GM12878 (cell line): ENCODE results near the gene DDX56. TPM values are rescaled to one million over a fixed set of nuclear protein-coding genes. Genes with fewer than 3 reads are reported as not detected.
A peak's percentile ranks its signal among the peaks of the same experiment; 100 is the strongest.

Experiments
- CHD2 ChIP-seq: IDR thresholded peaks from 2 replicates; pipeline ENCODE4 v1.6.1; 2011; ENCODE audit warnings: low read depth, low read length, improper control_type of control experiment, borderline replicate concordance
- CREB1 ChIP-seq: IDR thresholded peaks from 2 replicates; pipeline ENCODE4 v1.6.1; 2012; ENCODE audit warnings: low read depth, mild to moderate bottlenecking, inconsistent platforms
- EP300 ChIP-seq, 2 experiments: fragments of 150-350 bp in 1 of 2; IDR thresholded peaks; 2 replicates each; pipeline ENCODE4 v1.6.1; 2011 to 2012; ENCODE audit warnings: low read depth in 2 of 2, low read length in 2 of 2, borderline replicate concordance in 1 of 2, improper control_type of control experiment in 1 of 2, inconsistent platforms in 1 of 2; ENCODE audit not compliant: control insufficient read depth in 1 of 2
- FOS ChIP-seq: IDR thresholded peaks from 3 replicates; pipeline ENCODE4 v1.6.1; 2011; ENCODE audit warnings: borderline replicate concordance; ENCODE audit not compliant: insufficient read length; ENCODE audit errors: extremely low read depth
- GATAD2B ChIP-seq: fragments of 450-650 bp; conservative IDR thresholded peaks from 2 replicates; pipeline ENCODE4 v1.6.1; 2017; ENCODE audit warnings: low read depth, mild to moderate bottlenecking, moderate library complexity
- HDAC2 ChIP-seq: fragments of 200-600 bp; sonication (generic); IDR thresholded peaks from 2 replicates; pipeline ENCODE4 v1.6.1; 2017
- IRF4 ChIP-seq: IDR thresholded peaks from 2 replicates; pipeline ENCODE4 v1.6.1; 2011; ENCODE audit warnings: low read depth, low read length
- RELA ChIP-seq: fragments of 450-650 bp; IDR thresholded peaks from 2 replicates; pipeline ENCODE4 v1.8.0; 2014; ENCODE audit warnings: borderline replicate concordance; ENCODE audit not compliant: partially characterized antibody
- RFX5 ChIP-seq: IDR thresholded peaks from 2 replicates; pipeline ENCODE4 v1.6.1; 2011; ENCODE audit warnings: low read depth, low read length, improper control_type of control experiment
- polyA plus RNA-seq, 11 experiments: library from polyadenylated mRNA; depleted of rRNA in 4 of 11; unstranded in 6 of 11; stranded (reverse) in 5 of 11; fragments of >200 nt; fragmentation: Nextera tagmentation in 4 of 11; fragmentation: Illumina TruSeq in 1 of 11; extraction: Ambion mirVana in 4 of 11; extraction: Trizol in 1 of 11; gene quantifications; 1 replicate in 1 of 11; 2 replicates in 10 of 11; pipeline versions ENCODE4 v1.2.1 to v1.2.3, GENCODE V29; 2011 to 2016; ENCODE audit warnings: inconsistent platforms in 2 of 11, missing spikeins in 2 of 11, low read depth in 1 of 11
- total RNA-seq, 4 experiments: library from RNA; depleted of rRNA in 3 of 4; stranded (reverse); fragments of >200 nt in 3 of 4; fragmentation: Illumina TruSeq in 1 of 4; extraction: Trizol in 1 of 4; gene quantifications; 2 replicates each; pipeline versions ENCODE4 v1.2.1 to v1.2.3, GENCODE V29; 2013 to 2021
- TF ChIP-seq, protein P1 (sequence below): IDR thresholded peaks from 2 replicates; pipeline ENCODE4 v1.6.1; 2011; ENCODE audit warnings: mild to moderate bottlenecking, low read depth, low read length, moderate library complexity; ENCODE audit not compliant: insufficient replicate concordance
- TF ChIP-seq, protein P2 (sequence below): fragments of 450-650 bp; IDR thresholded peaks from 2 replicates; pipeline ENCODE4 v1.6.1; 2016; ENCODE audit warnings: mild to moderate bottlenecking
- TF ChIP-seq, protein P3 (sequence below), 3 experiments: IDR thresholded peaks in 2 of 3; conservative IDR thresholded peaks in 1 of 3; 2 replicates each; pipeline ENCODE4 v1.5.1; 2011; ENCODE audit warnings: low read depth in 3 of 3, low read length in 3 of 3, mild to moderate bottlenecking in 3 of 3, control low read depth in 2 of 3, moderate library complexity in 2 of 3, inconsistent platforms in 1 of 3, mixed read lengths in 1 of 3; ENCODE audit not compliant: control insufficient read depth in 2 of 3, insufficient read depth in 1 of 3; ENCODE audit errors: extremely low read depth in 1 of 3
- TF ChIP-seq, protein P4 (sequence below): fragments of 450-650 bp; formaldehyde crosslinking; IDR thresholded peaks from 2 replicates; pipeline ENCODE4 v1.4.0; 2020; ENCODE audit warnings: mild to moderate bottlenecking, moderate library complexity
- TF ChIP-seq, protein P5 (sequence below): fragments of 450-650 bp; formaldehyde crosslinking; IDR thresholded peaks from 2 replicates; pipeline ENCODE4 v1.4.0; 2022; ENCODE audit warnings: mild to moderate bottlenecking, moderate library complexity

Gene DDX56
- total and polyA plus RNA-seq, 10 of the 15 experiments (the other 5 are each of a cell fraction or from before 2014, with no cell fraction given): 19.8 to 136 (median 81.3) TPM

DNA sequence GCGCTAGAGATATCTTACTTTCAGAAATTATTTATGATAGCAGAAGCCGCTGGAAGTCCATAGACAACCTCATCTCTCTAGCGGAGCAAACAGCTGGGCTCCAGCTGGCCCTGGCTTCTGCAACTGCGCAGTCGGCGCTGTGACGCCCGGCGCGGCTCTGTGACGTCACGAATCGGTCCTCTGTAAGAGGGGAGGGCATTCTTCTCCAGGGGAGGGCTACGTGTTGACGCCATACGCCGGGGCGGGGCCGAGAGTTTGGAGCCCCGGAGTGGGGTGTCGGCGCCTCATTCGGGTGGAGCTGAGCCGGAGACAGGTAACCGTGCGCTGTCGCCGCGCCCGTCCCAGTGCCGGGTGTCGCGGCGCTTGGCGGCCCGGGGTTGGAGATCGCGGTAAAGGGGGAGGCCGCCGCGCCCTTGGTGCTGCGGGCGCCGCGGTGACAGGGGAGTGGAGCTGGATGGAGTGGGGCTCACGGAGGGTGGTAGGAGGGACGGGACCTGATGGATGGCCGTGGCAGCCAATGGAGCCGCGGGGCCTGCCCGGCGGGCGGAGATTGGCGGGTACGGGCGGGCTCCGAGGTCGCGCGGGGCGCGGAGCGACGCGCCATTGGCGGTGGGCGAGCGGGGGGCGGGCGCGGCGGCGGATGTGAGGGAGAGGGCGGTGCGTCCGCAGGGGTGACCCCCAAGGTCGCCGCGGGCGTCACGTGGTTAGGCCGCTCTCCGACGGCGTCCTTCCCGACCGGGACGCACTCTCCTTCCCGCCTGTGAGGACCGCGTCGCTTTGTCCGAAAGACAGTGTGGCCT lies 32.8 kb upstream of the DDX56 start, which contains the start of gene OGDH (continued):
- TF ChIP-seq, protein P1, sequence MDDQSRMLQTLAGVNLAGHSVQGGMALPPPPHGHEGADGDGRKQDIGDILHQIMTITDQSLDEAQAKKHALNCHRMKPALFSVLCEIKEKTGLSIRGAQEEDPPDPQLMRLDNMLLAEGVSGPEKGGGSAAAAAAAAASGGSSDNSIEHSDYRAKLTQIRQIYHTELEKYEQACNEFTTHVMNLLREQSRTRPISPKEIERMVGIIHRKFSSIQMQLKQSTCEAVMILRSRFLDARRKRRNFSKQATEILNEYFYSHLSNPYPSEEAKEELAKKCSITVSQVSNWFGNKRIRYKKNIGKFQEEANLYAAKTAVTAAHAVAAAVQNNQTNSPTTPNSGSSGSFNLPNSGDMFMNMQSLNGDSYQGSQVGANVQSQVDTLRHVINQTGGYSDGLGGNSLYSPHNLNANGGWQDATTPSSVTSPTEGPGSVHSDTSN: peak; percentile 98
- 0 out of 2 replicates have a peak, but pooled peaks have one; percentile 53 for TF ChIP-seq GATAD2B
- TF ChIP-seq, protein P2, sequence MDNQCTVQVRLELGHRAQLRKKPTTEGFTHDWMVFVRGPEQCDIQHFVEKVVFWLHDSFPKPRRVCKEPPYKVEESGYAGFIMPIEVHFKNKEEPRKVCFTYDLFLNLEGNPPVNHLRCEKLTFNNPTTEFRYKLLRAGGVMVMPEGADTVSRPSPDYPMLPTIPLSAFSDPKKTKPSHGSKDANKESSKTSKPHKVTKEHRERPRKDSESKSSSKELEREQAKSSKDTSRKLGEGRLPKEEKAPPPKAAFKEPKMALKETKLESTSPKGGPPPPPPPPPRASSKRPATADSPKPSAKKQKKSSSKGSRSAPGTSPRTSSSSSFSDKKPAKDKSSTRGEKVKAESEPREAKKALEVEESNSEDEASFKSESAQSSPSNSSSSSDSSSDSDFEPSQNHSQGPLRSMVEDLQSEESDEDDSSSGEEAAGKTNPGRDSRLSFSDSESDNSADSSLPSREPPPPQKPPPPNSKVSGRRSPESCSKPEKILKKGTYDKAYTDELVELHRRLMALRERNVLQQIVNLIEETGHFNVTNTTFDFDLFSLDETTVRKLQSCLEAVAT: no peak; the same call in 1 of the 2 replicates
- no peak for TF ChIP-seq RFX5
- TF ChIP-seq, protein P3, sequence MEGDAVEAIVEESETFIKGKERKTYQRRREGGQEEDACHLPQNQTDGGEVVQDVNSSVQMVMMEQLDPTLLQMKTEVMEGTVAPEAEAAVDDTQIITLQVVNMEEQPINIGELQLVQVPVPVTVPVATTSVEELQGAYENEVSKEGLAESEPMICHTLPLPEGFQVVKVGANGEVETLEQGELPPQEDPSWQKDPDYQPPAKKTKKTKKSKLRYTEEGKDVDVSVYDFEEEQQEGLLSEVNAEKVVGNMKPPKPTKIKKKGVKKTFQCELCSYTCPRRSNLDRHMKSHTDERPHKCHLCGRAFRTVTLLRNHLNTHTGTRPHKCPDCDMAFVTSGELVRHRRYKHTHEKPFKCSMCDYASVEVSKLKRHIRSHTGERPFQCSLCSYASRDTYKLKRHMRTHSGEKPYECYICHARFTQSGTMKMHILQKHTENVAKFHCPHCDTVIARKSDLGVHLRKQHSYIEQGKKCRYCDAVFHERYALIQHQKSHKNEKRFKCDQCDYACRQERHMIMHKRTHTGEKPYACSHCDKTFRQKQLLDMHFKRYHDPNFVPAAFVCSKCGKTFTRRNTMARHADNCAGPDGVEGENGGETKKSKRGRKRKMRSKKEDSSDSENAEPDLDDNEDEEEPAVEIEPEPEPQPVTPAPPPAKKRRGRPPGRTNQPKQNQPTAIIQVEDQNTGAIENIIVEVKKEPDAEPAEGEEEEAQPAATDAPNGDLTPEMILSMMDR (IDR thresholded peaks at IDR 0.05 in 2 of 3, conservative IDR thresholded peaks at IDR 0.05 in 1 of 3; ENCODE audit: control insufficient read depth in 2 of 3, extremely low read depth in 1 of 3, insufficient read depth in 1 of 3, low read depth in 3 of 3, low read length in 3 of 3): no peak
- TF ChIP-seq IRF4: 0 out of 2 replicates have a peak, but pooled peaks have one; percentile 13
- TF ChIP-seq CREB1: peak; percentile 99
- peak; percentile 94 for TF ChIP-seq CHD2
- TF ChIP-seq HDAC2: no peak
- TF ChIP-seq, protein P4, sequence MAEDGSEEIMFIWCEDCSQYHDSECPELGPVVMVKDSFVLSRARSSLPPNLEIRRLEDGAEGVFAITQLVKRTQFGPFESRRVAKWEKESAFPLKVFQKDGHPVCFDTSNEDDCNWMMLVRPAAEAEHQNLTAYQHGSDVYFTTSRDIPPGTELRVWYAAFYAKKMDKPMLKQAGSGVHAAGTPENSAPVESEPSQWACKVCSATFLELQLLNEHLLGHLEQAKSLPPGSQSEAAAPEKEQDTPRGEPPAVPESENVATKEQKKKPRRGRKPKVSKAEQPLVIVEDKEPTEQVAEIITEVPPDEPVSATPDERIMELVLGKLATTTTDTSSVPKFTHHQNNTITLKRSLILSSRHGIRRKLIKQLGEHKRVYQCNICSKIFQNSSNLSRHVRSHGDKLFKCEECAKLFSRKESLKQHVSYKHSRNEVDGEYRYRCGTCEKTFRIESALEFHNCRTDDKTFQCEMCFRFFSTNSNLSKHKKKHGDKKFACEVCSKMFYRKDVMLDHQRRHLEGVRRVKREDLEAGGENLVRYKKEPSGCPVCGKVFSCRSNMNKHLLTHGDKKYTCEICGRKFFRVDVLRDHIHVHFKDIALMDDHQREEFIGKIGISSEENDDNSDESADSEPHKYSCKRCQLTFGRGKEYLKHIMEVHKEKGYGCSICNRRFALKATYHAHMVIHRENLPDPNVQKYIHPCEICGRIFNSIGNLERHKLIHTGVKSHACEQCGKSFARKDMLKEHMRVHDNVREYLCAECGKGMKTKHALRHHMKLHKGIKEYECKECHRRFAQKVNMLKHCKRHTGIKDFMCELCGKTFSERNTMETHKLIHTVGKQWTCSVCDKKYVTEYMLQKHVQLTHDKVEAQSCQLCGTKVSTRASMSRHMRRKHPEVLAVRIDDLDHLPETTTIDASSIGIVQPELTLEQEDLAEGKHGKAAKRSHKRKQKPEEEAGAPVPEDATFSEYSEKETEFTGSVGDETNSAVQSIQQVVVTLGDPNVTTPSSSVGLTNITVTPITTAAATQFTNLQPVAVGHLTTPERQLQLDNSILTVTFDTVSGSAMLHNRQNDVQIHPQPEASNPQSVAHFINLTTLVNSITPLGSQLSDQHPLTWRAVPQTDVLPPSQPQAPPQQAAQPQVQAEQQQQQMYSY (CRISPR knock-in tag): no peak
- TF ChIP-seq, protein P5, sequence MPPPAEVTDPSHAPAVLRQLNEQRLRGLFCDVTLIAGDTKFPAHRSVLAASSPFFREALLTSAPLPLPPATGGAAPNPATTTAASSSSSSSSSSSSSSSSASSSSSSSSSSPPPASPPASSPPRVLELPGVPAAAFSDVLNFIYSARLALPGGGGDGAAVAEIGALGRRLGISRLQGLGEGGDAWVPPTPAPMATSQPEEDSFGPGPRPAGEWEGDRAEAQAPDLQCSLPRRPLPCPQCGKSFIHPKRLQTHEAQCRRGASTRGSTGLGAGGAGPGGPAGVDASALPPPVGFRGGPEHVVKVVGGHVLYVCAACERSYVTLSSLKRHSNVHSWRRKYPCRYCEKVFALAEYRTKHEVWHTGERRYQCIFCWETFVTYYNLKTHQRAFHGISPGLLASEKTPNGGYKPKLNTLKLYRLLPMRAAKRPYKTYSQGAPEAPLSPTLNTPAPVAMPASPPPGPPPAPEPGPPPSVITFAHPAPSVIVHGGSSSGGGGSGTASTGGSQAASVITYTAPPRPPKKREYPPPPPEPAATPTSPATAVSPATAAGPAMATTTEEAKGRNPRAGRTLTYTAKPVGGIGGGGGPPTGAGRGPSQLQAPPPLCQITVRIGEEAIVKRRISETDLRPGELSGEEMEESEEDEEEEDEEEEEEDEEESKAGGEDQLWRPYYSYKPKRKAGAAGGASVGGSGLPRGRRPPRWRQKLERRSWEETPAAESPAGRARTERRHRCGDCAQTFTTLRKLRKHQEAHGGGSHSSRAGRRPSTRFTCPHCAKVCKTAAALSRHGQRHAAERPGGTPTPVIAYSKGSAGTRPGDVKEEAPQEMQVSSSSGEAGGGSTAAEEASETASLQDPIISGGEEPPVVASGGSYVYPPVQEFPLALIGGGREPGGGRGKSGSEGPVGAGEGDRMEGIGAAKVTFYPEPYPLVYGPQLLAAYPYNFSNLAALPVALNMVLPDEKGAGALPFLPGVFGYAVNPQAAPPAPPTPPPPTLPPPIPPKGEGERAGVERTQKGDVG: no peak
- peak in 1 of 2 experiments; percentile 12; a peak in 1 of 4 replicates for TF ChIP-seq EP300 (IDR thresholded peaks at IDR 0.05; ENCODE audit: borderline replicate concordance in 1 of 2, control insufficient read depth in 1 of 2, low read depth in 2 of 2, low read length in 2 of 2)
- peak; percentile 60 for TF ChIP-seq RELA
- peak; percentile 72 for TF ChIP-seq FOS
